Measurements from ENCODE around the gene CDS2. TPM values are rescaled to one million over a fixed set of nuclear protein-coding genes. Genes with fewer than 3 reads are reported as not detected.

CDS2 gene
- total RNA-seq, 2 donors from 2014 or later: 31.7 to 44.3 TPM

DNA sequence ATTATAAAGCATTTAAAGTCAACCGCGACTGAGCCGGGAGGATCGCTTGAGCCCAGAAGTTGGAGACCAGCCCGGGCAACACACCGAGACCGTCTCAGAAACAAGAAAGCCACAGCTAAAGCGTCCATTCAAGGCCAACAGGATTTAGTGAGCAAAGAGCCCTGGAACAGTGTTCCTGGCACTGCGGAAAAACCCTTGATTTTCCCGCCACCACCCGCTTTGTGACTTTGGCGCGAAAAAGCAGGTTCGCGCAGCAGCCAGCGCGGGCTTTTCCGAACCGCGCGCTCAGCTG is 7.7 kb upstream of the CDS2 start:
- TF ChIP-seq, protein P1, sequence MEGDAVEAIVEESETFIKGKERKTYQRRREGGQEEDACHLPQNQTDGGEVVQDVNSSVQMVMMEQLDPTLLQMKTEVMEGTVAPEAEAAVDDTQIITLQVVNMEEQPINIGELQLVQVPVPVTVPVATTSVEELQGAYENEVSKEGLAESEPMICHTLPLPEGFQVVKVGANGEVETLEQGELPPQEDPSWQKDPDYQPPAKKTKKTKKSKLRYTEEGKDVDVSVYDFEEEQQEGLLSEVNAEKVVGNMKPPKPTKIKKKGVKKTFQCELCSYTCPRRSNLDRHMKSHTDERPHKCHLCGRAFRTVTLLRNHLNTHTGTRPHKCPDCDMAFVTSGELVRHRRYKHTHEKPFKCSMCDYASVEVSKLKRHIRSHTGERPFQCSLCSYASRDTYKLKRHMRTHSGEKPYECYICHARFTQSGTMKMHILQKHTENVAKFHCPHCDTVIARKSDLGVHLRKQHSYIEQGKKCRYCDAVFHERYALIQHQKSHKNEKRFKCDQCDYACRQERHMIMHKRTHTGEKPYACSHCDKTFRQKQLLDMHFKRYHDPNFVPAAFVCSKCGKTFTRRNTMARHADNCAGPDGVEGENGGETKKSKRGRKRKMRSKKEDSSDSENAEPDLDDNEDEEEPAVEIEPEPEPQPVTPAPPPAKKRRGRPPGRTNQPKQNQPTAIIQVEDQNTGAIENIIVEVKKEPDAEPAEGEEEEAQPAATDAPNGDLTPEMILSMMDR (IDR thresholded peaks at IDR 0.05): no peak
- Histone ChIP-seq H3K4me1 (peaks cover 8% of the 10 kb centered on the region), H3K27ac (peak overlapping the region; percentile 89), H3K36me3 (no peaks in the 10 kb centered on the region), H3K4me3 (peak overlapping the region; percentile 72), H3K9me3 (no peaks in the 10 kb centered on the region), H3K27me3 (no peaks in the 10 kb centered on the region), H3K9ac (ENCODE audit: low read depth in 2 of 2, low read length in 2 of 2) (peak overlapping the region; percentile 77 to 97)
- DNase-seq: no peak
- intact Hi-C loops (cut with DNase I): no loop called here

DNA sequence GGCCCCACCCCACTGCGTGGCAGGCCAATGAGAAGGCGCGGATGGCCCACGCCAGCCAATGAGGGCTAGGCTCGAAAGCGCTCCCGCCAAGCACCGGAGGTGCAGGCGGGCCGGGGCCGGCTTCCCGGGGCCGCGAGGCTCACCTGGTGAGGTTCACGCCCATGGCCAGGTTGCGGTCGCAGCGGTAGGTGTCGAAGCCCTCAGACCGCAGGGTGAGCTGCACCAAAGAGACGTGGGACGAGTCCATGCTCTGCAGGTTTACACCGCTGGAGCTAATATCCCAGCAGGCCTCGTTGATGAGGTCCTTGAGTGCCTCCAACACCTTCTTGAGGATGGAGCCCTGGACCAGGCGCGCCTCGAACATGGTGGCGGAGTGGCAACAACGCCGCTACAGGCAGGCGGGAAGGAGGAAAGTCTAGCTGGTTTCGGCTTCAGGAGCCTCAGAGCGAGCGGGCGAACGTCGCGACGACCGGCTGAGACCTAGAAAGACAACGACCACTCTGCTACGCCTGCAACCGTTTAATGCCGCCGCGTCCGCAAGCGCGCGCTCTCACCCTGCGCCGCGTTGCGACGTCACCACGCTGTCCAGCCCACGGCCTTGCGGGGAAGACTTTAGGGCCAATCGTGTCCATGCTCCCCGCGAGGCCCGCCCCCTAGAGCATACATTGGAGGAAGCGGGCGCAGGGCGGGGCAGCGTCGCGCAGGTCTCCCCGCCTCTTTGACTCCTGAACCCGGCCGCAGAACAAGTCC is 7.2 kb upstream of the CDS2 start, which contains the start of gene PCNA:
Gene PCNA (minus strand): TSS at position 524 of the 750 bp plus-strand sequence. CDS start 160 bp downstream, at position 364.
- Histone ChIP-seq H3K36me3 (no peaks in the 10 kb centered on the region), H3K4me1 (peaks cover 8% of the 10 kb centered on the region), H3K27ac (peak within 1 kb of the TSS; percentile 89), H3K4me3 (peak within 1 kb of the TSS; percentile 72), H3K27me3 (no peaks in the 10 kb centered on the region), H3K9me3 (no peaks in the 10 kb centered on the region), H3K9ac (ENCODE audit: low read depth in 2 of 2, low read length in 2 of 2) (peak within 1 kb of the TSS; percentile 77 to 97)
- intact Hi-C loops (cut with DNase I): loop anchor here (10.0 kb wide), 1 partner anchor 325 kb away; no protein-coding TSS in a partner anchor
- DNase-seq: peak; percentile 99
- TF ChIP-seq, protein P1 (IDR thresholded peaks at IDR 0.05): no peak

DNA sequence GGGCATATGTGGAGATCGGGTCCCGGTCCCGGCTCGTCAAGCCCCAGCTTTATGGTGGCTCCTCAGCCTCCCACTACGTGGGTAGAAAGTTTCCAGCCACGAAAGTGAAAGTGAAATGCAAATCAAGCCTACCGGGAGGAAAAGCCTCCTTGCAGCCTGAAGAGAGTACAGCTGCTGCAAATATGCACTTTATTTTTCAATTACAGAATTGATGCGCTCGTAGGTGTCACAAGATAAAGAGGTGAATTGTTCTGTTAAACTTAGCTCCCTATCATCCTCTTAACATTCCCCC is 6.7 kb upstream of the CDS2 start:
- peak overlapping the region; percentile 53 to 77 for H3K9ac ChIP-seq (ENCODE audit: low read depth in 2 of 2, low read length in 2 of 2)
- H3K4me1 ChIP-seq: peaks cover 8% of the 10 kb centered on the region
- no peaks in the 10 kb centered on the region for H3K36me3 ChIP-seq
- intact Hi-C loops (cut with DNase I): loop anchor here (10.0 kb wide), 1 partner anchor 325 kb away; no protein-coding TSS in a partner anchor
- peak overlapping the region; percentile 72 for H3K4me3 ChIP-seq
- no peak for DNase-seq
- peak overlapping the region; percentile 89 for H3K27ac ChIP-seq
- no peaks in the 10 kb centered on the region for H3K27me3 ChIP-seq
- no peaks in the 10 kb centered on the region for H3K9me3 ChIP-seq
- TF ChIP-seq, protein P1 (IDR thresholded peaks at IDR 0.05): no peak

DNA sequence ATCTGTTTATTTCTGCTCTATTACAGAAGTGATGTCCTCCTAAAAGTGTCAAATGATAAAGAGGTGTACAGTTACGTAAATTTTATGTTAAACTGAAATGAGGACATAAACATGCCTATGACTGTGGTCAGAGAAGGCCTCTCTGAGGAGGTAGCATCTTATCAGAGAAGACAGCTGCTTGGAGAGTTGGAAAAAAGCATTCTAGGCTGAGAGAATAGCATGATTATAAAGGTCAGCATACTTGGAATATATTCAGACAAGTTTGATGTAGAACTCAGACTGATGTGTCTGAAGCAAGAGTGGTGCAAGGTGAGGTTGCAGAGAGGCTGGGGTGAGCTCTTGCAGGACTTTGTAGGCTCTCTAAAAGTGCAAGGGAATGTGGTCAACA is 3.9 kb upstream of the CDS2 start:
- Histone ChIP-seq H3K9me3 (no peaks in the 10 kb centered on the region), H3K4me3 (no peak overlapping the region), H3K27ac (no peak overlapping the region), H3K36me3 (no peaks in the 10 kb centered on the region), H3K9ac (ENCODE audit: low read depth in 2 of 2, low read length in 2 of 2) (no peak overlapping the region), H3K4me1 (peaks cover 13% of the 10 kb centered on the region), H3K27me3 (no peaks in the 10 kb centered on the region)
- intact Hi-C loops (cut with DNase I): loop anchor here (10.0 kb wide), 1 partner anchor 322 kb away; no protein-coding TSS in a partner anchor
- no peak for DNase-seq
- TF ChIP-seq, protein P1 (IDR thresholded peaks at IDR 0.05): no peak

DNA sequence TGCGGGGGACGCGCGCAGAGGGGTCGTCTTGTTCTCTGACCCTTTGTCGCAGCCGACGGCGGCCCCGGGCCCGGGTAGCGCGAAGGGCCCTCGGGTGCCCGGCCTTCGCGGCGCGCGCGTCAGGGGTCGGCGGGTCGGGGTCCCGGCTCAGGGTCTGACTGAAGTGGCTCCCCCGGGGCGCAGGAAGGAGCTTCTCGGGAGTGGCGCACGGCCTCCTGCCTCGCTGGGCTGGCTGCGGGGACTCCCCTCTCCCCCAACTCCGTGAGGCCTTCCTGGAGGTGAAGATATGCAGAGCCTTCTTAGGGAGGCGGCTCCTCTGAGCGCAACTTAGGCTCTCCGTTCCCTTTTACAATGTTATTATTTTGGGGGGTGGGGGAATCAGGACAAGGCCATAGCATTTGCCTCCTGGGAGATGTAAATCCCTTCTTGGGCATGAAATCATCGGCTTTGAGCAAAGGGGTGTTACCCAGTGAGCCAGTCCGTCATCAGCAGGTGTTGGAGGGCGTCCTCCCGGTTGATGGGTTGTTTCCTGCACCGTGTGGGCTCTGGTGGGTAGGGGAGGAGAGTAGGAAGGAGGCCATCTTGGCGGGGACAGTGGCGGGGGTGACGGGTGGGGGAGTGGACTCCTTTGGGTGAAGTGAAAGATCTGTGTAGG is 523 bp downstream of the CDS2 start:
- Histone ChIP-seq H3K27me3 (no peaks in the 10 kb centered on the region), H3K9me3 (no peaks in the 10 kb centered on the region), H3K27ac (peak overlapping the region; percentile 86), H3K36me3 (no peaks in the 10 kb centered on the region), H3K9ac (ENCODE audit: low read depth in 2 of 2, low read length in 2 of 2) (peak overlapping the region; percentile 87 to 94), H3K4me3 (peak overlapping the region; percentile 80), H3K4me1 (peaks cover 12% of the 10 kb centered on the region)
- TF ChIP-seq, protein P1 (IDR thresholded peaks at IDR 0.05): no peak
- DNase-seq: peak; percentile 62
- intact Hi-C loops (cut with DNase I): loop anchor here (5.0 to 10.0 kb wide), 2 partner anchors 65 to 317 kb away; no protein-coding TSS in a partner anchor
